WTC11 (cell line): ENCODE results near the gene MORF4L2. TPM values are rescaled to one million over a fixed set of nuclear protein-coding genes. Genes with fewer than 3 reads are reported as not detected.

Source experiments
- ATAC-seq: fragments of 200-7000 bp; cut with Tn5 transposase; 2 replicates; pipeline ENCODE4 v1.10.0; 2021; ENCODE audit warnings: mild to moderate bottlenecking, moderate library complexity
- CTCF ChIA-PET: fragments of 300-600 bp; sonication (Branson Sonifier 250); formaldehyde crosslinking; loops from one replicate; lab custom pipeline; 2021; ENCODE audit warnings: antibody characterized with exemption; lab: Charles Lee
- POLR2A ChIA-PET: fragments of 350-600 bp; sonication (Branson Sonifier 250); formaldehyde crosslinking; loops from one replicate; lab custom pipeline; 2021; ENCODE audit warnings: antibody characterized with exemption; lab: Charles Lee
- DNase-seq: peaks from one replicate; pipeline ENCODE4 v3.0.0; 2021; ENCODE audit warnings: low spot score
- H3K27ac Mint-ChIP-seq: 2 replicates; pipeline ENCODE4 v1.8.0; 2021; ENCODE audit warnings: mixed read lengths
- H3K27me3 Mint-ChIP-seq: 2 replicates; pipeline ENCODE4 v1.8.0; 2021; ENCODE audit warnings: low read depth, mild to moderate bottlenecking, moderate library complexity, mixed read lengths
- H3K36me3 Mint-ChIP-seq: 2 replicates; pipeline ENCODE4 v1.8.0; 2021; ENCODE audit warnings: mixed read lengths
- H3K4me1 Mint-ChIP-seq: 2 replicates; pipeline ENCODE4 v1.8.0; 2022; ENCODE audit warnings: mixed read lengths
- H3K4me3 Mint-ChIP-seq: 2 replicates; pipeline ENCODE4 v1.8.0; 2021; ENCODE audit warnings: mild to moderate bottlenecking, moderate library complexity, mixed read lengths
- H3K9me3 Mint-ChIP-seq: 2 replicates; pipeline ENCODE4 v1.8.0; 2021; ENCODE audit warnings: mixed read lengths
- CBFB ChIP-seq: sonication (generic); formaldehyde crosslinking; IDR thresholded peaks from 2 replicates; pipeline ENCODE4 v1.8.1; 2022; ENCODE audit warnings: mild to moderate bottlenecking, low read depth, missing genetic modification reagents
- EMX1 ChIP-seq: fragments of 250-450 bp; sonication (Bioruptor Pico); IDR thresholded peaks from 2 replicates; pipeline ENCODE4 v1.8.0; 2021; ENCODE audit warnings: mild to moderate bottlenecking
- ESRRA ChIP-seq: sonication (generic); formaldehyde crosslinking; IDR thresholded peaks from 2 replicates; pipeline ENCODE4 v1.8.1; 2022; ENCODE audit warnings: mild to moderate bottlenecking, missing genetic modification reagents, borderline replicate concordance
- FOXK1 ChIP-seq: sonication (generic); formaldehyde crosslinking; IDR thresholded peaks from 2 replicates; pipeline ENCODE4 v1.8.0; 2022; ENCODE audit warnings: mild to moderate bottlenecking, moderate library complexity, missing genetic modification reagents
- GTF2I ChIP-seq: fragments of 250-450 bp; sonication (Bioruptor Pico); conservative IDR thresholded peaks from 2 replicates; pipeline ENCODE4 v1.4.0; 2021; ENCODE audit warnings: mild to moderate bottlenecking
- RELA ChIP-seq: sonication (generic); formaldehyde crosslinking; IDR thresholded peaks from 2 replicates; pipeline ENCODE4 v1.8.1; 2022; ENCODE audit warnings: missing genetic modification reagents, mild to moderate bottlenecking, borderline replicate concordance
- TEAD4 ChIP-seq: sonication (generic); formaldehyde crosslinking; IDR thresholded peaks from 2 replicates; pipeline ENCODE4 v1.8.0; 2022; ENCODE audit warnings: mild to moderate bottlenecking, missing genetic modification reagents
- TP53 ChIP-seq: sonication (generic); formaldehyde crosslinking; IDR thresholded peaks from 2 replicates; pipeline ENCODE4 v1.8.1; 2023; ENCODE audit warnings: mild to moderate bottlenecking, missing genetic modification reagents
- ZNF121 ChIP-seq: sonication (generic); formaldehyde crosslinking; IDR thresholded peaks from 2 replicates; pipeline ENCODE4 v1.8.0; 2023; ENCODE audit warnings: missing genetic modification reagents
- ZNF232 ChIP-seq: sonication (generic); formaldehyde crosslinking; IDR thresholded peaks from 2 replicates; pipeline ENCODE4 v1.8.0; 2022; ENCODE audit warnings: mild to moderate bottlenecking, missing genetic modification reagents
- ZNF317 ChIP-seq: sonication (generic); formaldehyde crosslinking; IDR thresholded peaks from 2 replicates; pipeline ENCODE4 v1.8.1; 2023; ENCODE audit warnings: low read depth, mild to moderate bottlenecking, moderate library complexity, missing genetic modification reagents, borderline replicate concordance
- ZNF396 ChIP-seq: fragments of 250-450 bp; sonication (Bioruptor Pico); IDR thresholded peaks from 2 replicates; pipeline ENCODE4 v1.8.0; 2021; ENCODE audit warnings: mild to moderate bottlenecking, moderate library complexity, borderline replicate concordance
- total RNA-seq: library from RNA; stranded (reverse); gene quantifications from 3 replicates; pipeline ENCODE4 v1.2.3, GENCODE V29; 2021
- TF ChIP-seq, protein P1 (sequence below): sonication (generic); formaldehyde crosslinking; IDR thresholded peaks from 2 replicates; pipeline ENCODE4 v1.8.1; 2022; ENCODE audit warnings: low read depth, mild to moderate bottlenecking, moderate library complexity, missing genetic modification reagents, borderline replicate concordance
- TF ChIP-seq, protein P2 (sequence below): sonication (generic); formaldehyde crosslinking; IDR thresholded peaks from 2 replicates; pipeline ENCODE4 v1.8.0; 2022; ENCODE audit warnings: missing genetic modification reagents
- TF ChIP-seq, protein P3 (sequence below): fragments of 250-450 bp; sonication (Bioruptor Pico); IDR thresholded peaks from 2 replicates; pipeline ENCODE4 v2.1.2; 2022; ENCODE audit warnings: mild to moderate bottlenecking, moderate library complexity
- TF ChIP-seq, protein P4 (sequence below): sonication (generic); formaldehyde crosslinking; IDR thresholded peaks from 2 replicates; pipeline ENCODE4 v1.8.1; 2023; ENCODE audit warnings: mild to moderate bottlenecking, missing genetic modification reagents, moderate library complexity
- TF ChIP-seq, protein P5 (sequence below): sonication (generic); formaldehyde crosslinking; IDR thresholded peaks from 2 replicates; pipeline ENCODE4 v1.8.1; 2023; ENCODE audit warnings: mild to moderate bottlenecking, missing genetic modification reagents, moderate library complexity
- TF ChIP-seq, protein P6 (sequence below): sonication (generic); formaldehyde crosslinking; conservative IDR thresholded peaks from 2 replicates; pipeline ENCODE4 v1.8.1; 2023; ENCODE audit warnings: mild to moderate bottlenecking, low read depth, missing genetic modification reagents, moderate library complexity

MORF4L2 gene
- total RNA-seq, 1 experiment from 2014 or later, result 355 TPM

DNA sequence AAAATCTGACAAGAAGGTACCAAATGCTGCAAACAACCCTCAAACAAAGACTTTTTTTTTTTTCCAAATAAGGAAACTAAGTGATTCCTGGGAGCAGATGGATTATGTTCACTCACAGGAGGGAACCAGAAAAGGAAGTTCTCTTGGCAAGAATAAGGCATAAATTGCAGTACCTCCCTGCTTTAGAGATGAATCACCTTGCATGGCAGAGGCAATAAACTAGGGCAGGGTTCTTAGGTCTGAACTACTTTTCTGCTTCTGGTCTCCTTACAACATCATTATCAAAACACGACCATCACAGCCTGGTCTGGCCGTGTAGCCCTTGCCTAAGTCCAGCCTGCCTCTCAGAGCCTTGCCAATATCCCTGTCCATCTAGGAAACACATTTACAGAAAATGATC lies 30.5 kb upstream of the MORF4L2 start:
- H3K4me1 Mint-ChIP-seq, result peaks cover 11% of the 10 kb centered on the region
- H3K4me3 Mint-ChIP-seq, result no peak overlapping the region
- POLR2A ChIA-PET, result no interaction called here
- DNase-seq, result no peak
- CTCF ChIA-PET, result no interaction called here
- no peak for ATAC-seq
- H3K27me3 Mint-ChIP-seq, result peaks cover 3% of the 10 kb centered on the region; the same call in 1 of the 2 replicates
- TF ChIP-seq, protein P1, sequence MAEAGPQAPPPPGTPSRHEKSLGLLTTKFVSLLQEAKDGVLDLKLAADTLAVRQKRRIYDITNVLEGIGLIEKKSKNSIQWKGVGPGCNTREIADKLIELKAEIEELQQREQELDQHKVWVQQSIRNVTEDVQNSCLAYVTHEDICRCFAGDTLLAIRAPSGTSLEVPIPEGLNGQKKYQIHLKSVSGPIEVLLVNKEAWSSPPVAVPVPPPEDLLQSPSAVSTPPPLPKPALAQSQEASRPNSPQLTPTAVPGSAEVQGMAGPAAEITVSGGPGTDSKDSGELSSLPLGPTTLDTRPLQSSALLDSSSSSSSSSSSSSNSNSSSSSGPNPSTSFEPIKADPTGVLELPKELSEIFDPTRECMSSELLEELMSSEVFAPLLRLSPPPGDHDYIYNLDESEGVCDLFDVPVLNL, result no peak
- no peak for TF ChIP-seq TEAD4 (CRISPR knock-in tag)
- no peak for TF ChIP-seq RELA (CRISPR knock-in tag)
- no peak for TF ChIP-seq ZNF232 (CRISPR knock-in tag)
- no peak for TF ChIP-seq ZNF121 (CRISPR knock-in tag)
- no peak for TF ChIP-seq ZNF317 (CRISPR knock-in tag)
- no peak for TF ChIP-seq FOXK1 (CRISPR knock-in tag)
- TF ChIP-seq, protein P2, sequence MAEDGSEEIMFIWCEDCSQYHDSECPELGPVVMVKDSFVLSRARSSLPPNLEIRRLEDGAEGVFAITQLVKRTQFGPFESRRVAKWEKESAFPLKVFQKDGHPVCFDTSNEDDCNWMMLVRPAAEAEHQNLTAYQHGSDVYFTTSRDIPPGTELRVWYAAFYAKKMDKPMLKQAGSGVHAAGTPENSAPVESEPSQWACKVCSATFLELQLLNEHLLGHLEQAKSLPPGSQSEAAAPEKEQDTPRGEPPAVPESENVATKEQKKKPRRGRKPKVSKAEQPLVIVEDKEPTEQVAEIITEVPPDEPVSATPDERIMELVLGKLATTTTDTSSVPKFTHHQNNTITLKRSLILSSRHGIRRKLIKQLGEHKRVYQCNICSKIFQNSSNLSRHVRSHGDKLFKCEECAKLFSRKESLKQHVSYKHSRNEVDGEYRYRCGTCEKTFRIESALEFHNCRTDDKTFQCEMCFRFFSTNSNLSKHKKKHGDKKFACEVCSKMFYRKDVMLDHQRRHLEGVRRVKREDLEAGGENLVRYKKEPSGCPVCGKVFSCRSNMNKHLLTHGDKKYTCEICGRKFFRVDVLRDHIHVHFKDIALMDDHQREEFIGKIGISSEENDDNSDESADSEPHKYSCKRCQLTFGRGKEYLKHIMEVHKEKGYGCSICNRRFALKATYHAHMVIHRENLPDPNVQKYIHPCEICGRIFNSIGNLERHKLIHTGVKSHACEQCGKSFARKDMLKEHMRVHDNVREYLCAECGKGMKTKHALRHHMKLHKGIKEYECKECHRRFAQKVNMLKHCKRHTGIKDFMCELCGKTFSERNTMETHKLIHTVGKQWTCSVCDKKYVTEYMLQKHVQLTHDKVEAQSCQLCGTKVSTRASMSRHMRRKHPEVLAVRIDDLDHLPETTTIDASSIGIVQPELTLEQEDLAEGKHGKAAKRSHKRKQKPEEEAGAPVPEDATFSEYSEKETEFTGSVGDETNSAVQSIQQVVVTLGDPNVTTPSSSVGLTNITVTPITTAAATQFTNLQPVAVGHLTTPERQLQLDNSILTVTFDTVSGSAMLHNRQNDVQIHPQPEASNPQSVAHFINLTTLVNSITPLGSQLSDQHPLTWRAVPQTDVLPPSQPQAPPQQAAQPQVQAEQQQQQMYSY (CRISPR knock-in tag), result no peak
- no peak for TF ChIP-seq EMX1
- TF ChIP-seq, protein P3, sequence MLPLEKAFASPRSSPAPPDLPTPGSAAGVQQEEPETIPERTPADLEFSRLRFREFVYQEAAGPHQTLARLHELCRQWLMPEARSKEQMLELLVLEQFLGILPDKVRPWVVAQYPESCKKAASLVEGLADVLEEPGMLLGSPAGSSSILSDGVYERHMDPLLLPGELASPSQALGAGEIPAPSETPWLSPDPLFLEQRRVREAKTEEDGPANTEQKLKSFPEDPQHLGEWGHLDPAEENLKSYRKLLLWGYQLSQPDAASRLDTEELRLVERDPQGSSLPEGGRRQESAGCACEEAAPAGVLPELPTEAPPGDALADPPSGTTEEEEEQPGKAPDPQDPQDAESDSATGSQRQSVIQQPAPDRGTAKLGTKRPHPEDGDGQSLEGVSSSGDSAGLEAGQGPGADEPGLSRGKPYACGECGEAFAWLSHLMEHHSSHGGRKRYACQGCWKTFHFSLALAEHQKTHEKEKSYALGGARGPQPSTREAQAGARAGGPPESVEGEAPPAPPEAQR (CRISPR knock-in tag), result no peak
- TF ChIP-seq ZNF396, result no peak
- TF ChIP-seq CBFB (CRISPR knock-in tag), result no peak
- H3K9me3 Mint-ChIP-seq, result no peaks in the 10 kb centered on the region
- no peaks in the 10 kb centered on the region for H3K36me3 Mint-ChIP-seq
- no peak overlapping the region for H3K27ac Mint-ChIP-seq

DNA sequence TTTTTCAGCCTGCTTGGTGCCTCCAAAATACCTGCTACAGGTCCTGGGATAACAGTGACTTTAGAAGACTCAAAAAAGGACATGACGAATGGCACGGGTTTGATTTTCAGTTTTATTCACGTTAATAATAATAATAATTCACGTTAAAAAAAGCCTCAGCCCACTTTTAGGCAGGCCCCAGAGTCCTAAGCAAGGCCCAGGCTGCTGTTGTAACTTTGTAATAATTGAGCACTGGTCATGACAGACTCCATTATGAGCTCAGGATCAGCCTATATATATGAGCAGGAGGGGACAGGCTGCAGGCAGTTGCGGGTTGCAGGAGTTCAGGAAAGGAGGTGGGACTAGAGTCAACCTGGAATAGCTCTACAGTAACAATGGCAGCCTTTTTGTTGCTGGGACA lies 24.1 kb upstream of the MORF4L2 start, which contains the start of gene TMEM31:
Gene TMEM31 (plus strand): TSS at position 301 of the 400 bp plus-strand sequence. CDS start 1,350 bp downstream, outside the sequence.
- ChIA-PET POLR2A (no interaction called here), CTCF (interaction anchor here (0.6 to 2.5 kb wide), 18 partner anchors 9 to 381 kb away, joined by 3 to 25 read pairs (median 5); partner anchors contain the start of genes PLP1 and TCEAL7)
- ATAC-seq (no peak), DNase-seq (no peak)
- H3K4me1 Mint-ChIP-seq, result peaks cover 12% of the 10 kb centered on the region
- H3K27ac Mint-ChIP-seq, result peak within 1 kb of the TSS; percentile 42; the same call in 1 of the 2 replicates
- H3K9me3 Mint-ChIP-seq, result no peaks in the 10 kb centered on the region
- H3K27me3 Mint-ChIP-seq, result peaks cover 17% of the 10 kb centered on the region
- TF ChIP-seq GTF2I (CRISPR knock-in tag) (no peak), ESRRA (no peak), TP53 (CRISPR knock-in tag) (no peak)
- TF ChIP-seq, protein P4, sequence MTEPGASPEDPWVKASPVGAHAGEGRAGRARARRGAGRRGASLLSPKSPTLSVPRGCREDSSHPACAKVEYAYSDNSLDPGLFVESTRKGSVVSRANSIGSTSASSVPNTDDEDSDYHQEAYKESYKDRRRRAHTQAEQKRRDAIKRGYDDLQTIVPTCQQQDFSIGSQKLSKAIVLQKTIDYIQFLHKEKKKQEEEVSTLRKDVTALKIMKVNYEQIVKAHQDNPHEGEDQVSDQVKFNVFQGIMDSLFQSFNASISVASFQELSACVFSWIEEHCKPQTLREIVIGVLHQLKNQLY (CRISPR knock-in tag), result no peak
- TF ChIP-seq, protein P5, sequence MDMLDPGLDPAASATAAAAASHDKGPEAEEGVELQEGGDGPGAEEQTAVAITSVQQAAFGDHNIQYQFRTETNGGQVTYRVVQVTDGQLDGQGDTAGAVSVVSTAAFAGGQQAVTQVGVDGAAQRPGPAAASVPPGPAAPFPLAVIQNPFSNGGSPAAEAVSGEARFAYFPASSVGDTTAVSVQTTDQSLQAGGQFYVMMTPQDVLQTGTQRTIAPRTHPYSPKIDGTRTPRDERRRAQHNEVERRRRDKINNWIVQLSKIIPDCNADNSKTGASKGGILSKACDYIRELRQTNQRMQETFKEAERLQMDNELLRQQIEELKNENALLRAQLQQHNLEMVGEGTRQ (CRISPR knock-in tag), result no peak
- TF ChIP-seq, protein P6, sequence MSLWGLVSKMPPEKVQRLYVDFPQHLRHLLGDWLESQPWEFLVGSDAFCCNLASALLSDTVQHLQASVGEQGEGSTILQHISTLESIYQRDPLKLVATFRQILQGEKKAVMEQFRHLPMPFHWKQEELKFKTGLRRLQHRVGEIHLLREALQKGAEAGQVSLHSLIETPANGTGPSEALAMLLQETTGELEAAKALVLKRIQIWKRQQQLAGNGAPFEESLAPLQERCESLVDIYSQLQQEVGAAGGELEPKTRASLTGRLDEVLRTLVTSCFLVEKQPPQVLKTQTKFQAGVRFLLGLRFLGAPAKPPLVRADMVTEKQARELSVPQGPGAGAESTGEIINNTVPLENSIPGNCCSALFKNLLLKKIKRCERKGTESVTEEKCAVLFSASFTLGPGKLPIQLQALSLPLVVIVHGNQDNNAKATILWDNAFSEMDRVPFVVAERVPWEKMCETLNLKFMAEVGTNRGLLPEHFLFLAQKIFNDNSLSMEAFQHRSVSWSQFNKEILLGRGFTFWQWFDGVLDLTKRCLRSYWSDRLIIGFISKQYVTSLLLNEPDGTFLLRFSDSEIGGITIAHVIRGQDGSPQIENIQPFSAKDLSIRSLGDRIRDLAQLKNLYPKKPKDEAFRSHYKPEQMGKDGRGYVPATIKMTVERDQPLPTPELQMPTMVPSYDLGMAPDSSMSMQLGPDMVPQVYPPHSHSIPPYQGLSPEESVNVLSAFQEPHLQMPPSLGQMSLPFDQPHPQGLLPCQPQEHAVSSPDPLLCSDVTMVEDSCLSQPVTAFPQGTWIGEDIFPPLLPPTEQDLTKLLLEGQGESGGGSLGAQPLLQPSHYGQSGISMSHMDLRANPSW (CRISPR knock-in tag), result no peak
- no peaks in the 10 kb centered on the region for H3K36me3 Mint-ChIP-seq
- no peak within 1 kb of the TSS for H3K4me3 Mint-ChIP-seq
